SK-N-SH treated with all-trans-retinoic acid at 6 μM for 48 hours (cell line): ENCODE data around the gene MBTD1.
"Not testable (repeated sequence)": the region's sequence is repeated elsewhere in the genome, so short reads cannot be mapped to it uniquely, and the experiment has no call there.

Experiments
- ATAC-seq: fragments of 200-7000 bp; cut with Tn5 transposase; 3 replicates; pipeline ENCODE4 v1.9.1; 2020; ENCODE audit warnings: mild to moderate bottlenecking, moderate library complexity
- BACH2 ChIP-seq: fragments of 250-450 bp; sonication (Bioruptor Pico); IDR thresholded peaks from 2 replicates; pipeline ENCODE4 v1.9.0; 2021; ENCODE audit warnings: mild to moderate bottlenecking, borderline replicate concordance
- CSDC2 ChIP-seq: fragments of 250-450 bp; sonication (Bioruptor Pico); IDR thresholded peaks from 2 replicates; pipeline ENCODE4 v1.5.0; 2020; ENCODE audit warnings: mild to moderate bottlenecking, moderate library complexity
- ESRRG ChIP-seq: fragments of 250-450 bp; sonication (Bioruptor Pico); IDR thresholded peaks from 2 replicates; pipeline ENCODE4 v1.6.1; 2021; ENCODE audit warnings: mild to moderate bottlenecking
- GLIS3 ChIP-seq: fragments of 250-450 bp; sonication (Bioruptor Pico); IDR thresholded peaks from 2 replicates; pipeline ENCODE4 v1.5.0; 2020; ENCODE audit warnings: mild to moderate bottlenecking, moderate library complexity
- ISL1 ChIP-seq: fragments of 250-450 bp; sonication (Bioruptor Pico); IDR thresholded peaks from 2 replicates; pipeline ENCODE4 v2.1.2; 2022; ENCODE audit warnings: mild to moderate bottlenecking, moderate library complexity
- OSR1 ChIP-seq: fragments of 250-450 bp; sonication (Bioruptor Pico); IDR thresholded peaks from 2 replicates; pipeline ENCODE4 v1.8.0; 2022; ENCODE audit warnings: moderate library complexity, mild to moderate bottlenecking, inconsistent platforms
- PPARA ChIP-seq: fragments of 250-450 bp; sonication (Bioruptor Pico); IDR thresholded peaks from 2 replicates; pipeline ENCODE4 v1.5.0; 2020; ENCODE audit warnings: mild to moderate bottlenecking, borderline replicate concordance
- RARB ChIP-seq: fragments of 250-450 bp; sonication (Bioruptor Pico); IDR thresholded peaks from 2 replicates; pipeline ENCODE4 v1.8.0; 2021; ENCODE audit warnings: mild to moderate bottlenecking, moderate library complexity
- SNAI2 ChIP-seq: fragments of 250-450 bp; sonication (Bioruptor Pico); IDR thresholded peaks from 2 replicates; pipeline ENCODE4 v1.5.0; 2020; ENCODE audit warnings: mild to moderate bottlenecking, moderate library complexity
- TCF4 ChIP-seq: fragments of 250-450 bp; sonication (Bioruptor Pico); IDR thresholded peaks from 2 replicates; pipeline ENCODE4 v1.8.0; 2021; ENCODE audit warnings: mild to moderate bottlenecking, moderate library complexity, borderline replicate concordance
- TOX ChIP-seq: fragments of 250-450 bp; sonication (Bioruptor Pico); IDR thresholded peaks from 2 replicates; pipeline ENCODE4 v1.8.0; 2021; ENCODE audit warnings: mild to moderate bottlenecking, moderate library complexity, borderline replicate concordance
- ZC3H10 ChIP-seq: fragments of 250-450 bp; sonication (Bioruptor Pico); IDR thresholded peaks from 2 replicates; pipeline ENCODE4 v1.5.1; 2021; ENCODE audit warnings: mild to moderate bottlenecking, moderate library complexity
- ZFP3 ChIP-seq: fragments of 250-450 bp; sonication (Bioruptor Pico); IDR thresholded peaks from 2 replicates; pipeline ENCODE4 v1.5.0; 2020; ENCODE audit warnings: mild to moderate bottlenecking, moderate library complexity
- ZFP30 ChIP-seq: fragments of 450-650 bp; formaldehyde crosslinking; IDR thresholded peaks from 2 replicates; pipeline ENCODE4 v1.5.0; 2022; ENCODE audit warnings: mild to moderate bottlenecking, moderate library complexity
- ZNF565 ChIP-seq: fragments of 450-650 bp; formaldehyde crosslinking; conservative IDR thresholded peaks from 2 replicates; pipeline ENCODE4 v1.5.0; 2020; ENCODE audit warnings: low read depth, mild to moderate bottlenecking, moderate library complexity
- ZNF70 ChIP-seq: fragments of 450-650 bp; formaldehyde crosslinking; IDR thresholded peaks from 2 replicates; pipeline ENCODE4 v1.5.0; 2020; ENCODE audit warnings: mild to moderate bottlenecking, moderate library complexity
- ZNF8 ChIP-seq: fragments of 450-650 bp; formaldehyde crosslinking; IDR thresholded peaks from 2 replicates; pipeline ENCODE4 v1.5.0; 2020; ENCODE audit warnings: mild to moderate bottlenecking, moderate library complexity
- TF ChIP-seq, protein P1 (sequence below): fragments of 250-450 bp; sonication (Bioruptor Pico); IDR thresholded peaks from 2 replicates; pipeline ENCODE4 v1.8.0; 2020; ENCODE audit warnings: mild to moderate bottlenecking, moderate library complexity, borderline replicate concordance
- TF ChIP-seq, protein P2 (sequence below): fragments of 250-450 bp; sonication (Bioruptor Pico); IDR thresholded peaks from 2 replicates; pipeline ENCODE4 v1.5.0; 2020; ENCODE audit warnings: mild to moderate bottlenecking, moderate library complexity
- TF ChIP-seq, protein P3 (sequence below): fragments of 250-450 bp; sonication (Bioruptor Pico); IDR thresholded peaks from 2 replicates; pipeline ENCODE4 v1.5.1; 2020; ENCODE audit warnings: low read depth, mild to moderate bottlenecking, moderate library complexity
- TF ChIP-seq, protein P4 (sequence below): fragments of 250-450 bp; sonication (Bioruptor Pico); IDR thresholded peaks from 2 replicates; pipeline ENCODE4 v1.8.0; 2021; ENCODE audit warnings: low read depth, mild to moderate bottlenecking, moderate library complexity, borderline replicate concordance

Gene MBTD1

DNA sequence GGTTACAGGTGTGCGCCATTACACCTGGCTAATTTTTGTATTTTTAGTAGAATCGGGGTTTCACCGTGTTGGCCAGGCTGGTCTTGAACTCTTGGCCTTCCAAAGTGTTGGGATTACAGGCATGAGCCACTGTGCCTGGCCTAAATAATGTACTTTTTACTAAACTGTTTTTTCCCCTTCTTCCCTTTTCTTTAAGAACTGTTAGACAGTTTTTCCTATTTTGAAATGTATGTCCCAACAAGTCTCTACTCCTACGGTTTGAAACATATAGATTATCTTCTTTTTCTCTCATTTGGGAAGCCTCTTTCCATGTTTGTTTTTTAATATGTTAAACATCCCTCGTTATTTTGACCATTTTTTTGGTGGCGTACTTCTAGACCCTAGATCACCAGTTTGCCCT lies 10.1 kb upstream of the MBTD1 start:
- TF ChIP-seq ZNF565, result no peak
- TF ChIP-seq, protein P1, sequence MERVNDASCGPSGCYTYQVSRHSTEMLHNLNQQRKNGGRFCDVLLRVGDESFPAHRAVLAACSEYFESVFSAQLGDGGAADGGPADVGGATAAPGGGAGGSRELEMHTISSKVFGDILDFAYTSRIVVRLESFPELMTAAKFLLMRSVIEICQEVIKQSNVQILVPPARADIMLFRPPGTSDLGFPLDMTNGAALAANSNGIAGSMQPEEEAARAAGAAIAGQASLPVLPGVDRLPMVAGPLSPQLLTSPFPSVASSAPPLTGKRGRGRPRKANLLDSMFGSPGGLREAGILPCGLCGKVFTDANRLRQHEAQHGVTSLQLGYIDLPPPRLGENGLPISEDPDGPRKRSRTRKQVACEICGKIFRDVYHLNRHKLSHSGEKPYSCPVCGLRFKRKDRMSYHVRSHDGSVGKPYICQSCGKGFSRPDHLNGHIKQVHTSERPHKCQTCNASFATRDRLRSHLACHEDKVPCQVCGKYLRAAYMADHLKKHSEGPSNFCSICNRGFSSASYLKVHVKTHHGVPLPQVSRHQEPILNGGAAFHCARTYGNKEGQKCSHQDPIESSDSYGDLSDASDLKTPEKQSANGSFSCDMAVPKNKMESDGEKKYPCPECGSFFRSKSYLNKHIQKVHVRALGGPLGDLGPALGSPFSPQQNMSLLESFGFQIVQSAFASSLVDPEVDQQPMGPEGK (CRISPR knock-in tag), result no peak
- no peak for TF ChIP-seq ZC3H10 (CRISPR knock-in tag)
- no peak for TF ChIP-seq PPARA (CRISPR knock-in tag)
- no peak for TF ChIP-seq ZNF8 (CRISPR knock-in tag)
- TF ChIP-seq ISL1 (CRISPR knock-in tag), result no peak
- TF ChIP-seq BACH2 (CRISPR knock-in tag), result no peak
- no peak for TF ChIP-seq RARB (CRISPR knock-in tag)
- no peak for TF ChIP-seq TCF4 (CRISPR knock-in tag)
- no peak for TF ChIP-seq ZFP30 (CRISPR knock-in tag)
- TF ChIP-seq, protein P2, sequence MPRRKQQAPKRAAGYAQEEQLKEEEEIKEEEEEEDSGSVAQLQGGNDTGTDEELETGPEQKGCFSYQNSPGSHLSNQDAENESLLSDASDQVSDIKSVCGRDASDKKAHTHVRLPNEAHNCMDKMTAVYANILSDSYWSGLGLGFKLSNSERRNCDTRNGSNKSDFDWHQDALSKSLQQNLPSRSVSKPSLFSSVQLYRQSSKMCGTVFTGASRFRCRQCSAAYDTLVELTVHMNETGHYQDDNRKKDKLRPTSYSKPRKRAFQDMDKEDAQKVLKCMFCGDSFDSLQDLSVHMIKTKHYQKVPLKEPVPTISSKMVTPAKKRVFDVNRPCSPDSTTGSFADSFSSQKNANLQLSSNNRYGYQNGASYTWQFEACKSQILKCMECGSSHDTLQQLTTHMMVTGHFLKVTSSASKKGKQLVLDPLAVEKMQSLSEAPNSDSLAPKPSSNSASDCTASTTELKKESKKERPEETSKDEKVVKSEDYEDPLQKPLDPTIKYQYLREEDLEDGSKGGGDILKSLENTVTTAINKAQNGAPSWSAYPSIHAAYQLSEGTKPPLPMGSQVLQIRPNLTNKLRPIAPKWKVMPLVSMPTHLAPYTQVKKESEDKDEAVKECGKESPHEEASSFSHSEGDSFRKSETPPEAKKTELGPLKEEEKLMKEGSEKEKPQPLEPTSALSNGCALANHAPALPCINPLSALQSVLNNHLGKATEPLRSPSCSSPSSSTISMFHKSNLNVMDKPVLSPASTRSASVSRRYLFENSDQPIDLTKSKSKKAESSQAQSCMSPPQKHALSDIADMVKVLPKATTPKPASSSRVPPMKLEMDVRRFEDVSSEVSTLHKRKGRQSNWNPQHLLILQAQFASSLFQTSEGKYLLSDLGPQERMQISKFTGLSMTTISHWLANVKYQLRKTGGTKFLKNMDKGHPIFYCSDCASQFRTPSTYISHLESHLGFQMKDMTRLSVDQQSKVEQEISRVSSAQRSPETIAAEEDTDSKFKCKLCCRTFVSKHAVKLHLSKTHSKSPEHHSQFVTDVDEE (CRISPR knock-in tag), result no peak
- no peak for TF ChIP-seq TOX (CRISPR knock-in tag)
- TF ChIP-seq CSDC2, result no peak
- no peak for TF ChIP-seq SNAI2

DNA sequence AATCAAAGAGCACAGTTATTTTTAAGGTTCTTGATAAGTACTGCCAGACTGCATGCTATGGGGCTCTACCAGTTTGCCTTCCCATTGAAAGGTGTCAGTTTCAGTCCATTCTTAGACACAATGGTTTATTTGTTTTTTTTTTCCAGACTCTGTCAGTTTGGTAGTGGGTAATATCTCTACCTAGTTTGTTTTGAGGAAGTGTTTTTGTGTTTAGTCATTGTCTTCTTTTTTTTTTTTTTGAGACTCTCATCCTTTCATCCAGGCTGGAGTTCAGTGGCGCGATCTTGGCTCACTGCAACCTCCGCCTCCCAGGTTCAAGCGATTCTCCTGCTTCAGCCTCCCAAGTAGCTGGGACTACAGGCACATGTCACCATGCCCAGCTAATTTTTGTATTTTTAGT lies 4.6 kb upstream of the MBTD1 start:
- ATAC-seq, result not testable (repeated sequence)

More for the DNA sequence above, 10.1 kb upstream of the MBTD1 start:
- ATAC-seq, result no peak

DNA sequence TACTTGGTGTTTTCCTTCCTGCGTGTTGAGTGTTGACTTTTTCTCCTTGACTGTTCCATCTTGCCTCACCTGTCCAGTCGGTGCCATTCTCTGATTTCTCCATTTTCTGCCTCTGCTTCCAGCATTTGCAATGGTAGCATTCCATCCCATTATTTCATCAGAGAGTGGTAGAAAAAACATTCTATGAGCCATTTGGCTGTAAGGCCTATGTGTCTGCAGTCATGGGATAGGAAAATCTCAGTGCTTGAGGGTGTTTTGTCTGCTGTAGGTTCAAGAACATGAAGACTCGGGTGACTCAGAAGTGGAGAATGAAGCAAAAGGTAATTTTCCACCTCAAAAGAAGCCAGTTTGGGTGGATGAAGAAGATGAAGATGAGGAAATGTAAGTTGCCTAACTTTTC lies 3.2 kb upstream of the MBTD1 start:
- no peak for ATAC-seq

More for the DNA sequence above, 3.2 kb upstream of the MBTD1 start:
- TF ChIP-seq ESRRG (CRISPR knock-in tag), result no peak
- TF ChIP-seq CSDC2, result no peak
- no peak for TF ChIP-seq SNAI2
- no peak for TF ChIP-seq RARB (CRISPR knock-in tag)
- TF ChIP-seq, protein P3, sequence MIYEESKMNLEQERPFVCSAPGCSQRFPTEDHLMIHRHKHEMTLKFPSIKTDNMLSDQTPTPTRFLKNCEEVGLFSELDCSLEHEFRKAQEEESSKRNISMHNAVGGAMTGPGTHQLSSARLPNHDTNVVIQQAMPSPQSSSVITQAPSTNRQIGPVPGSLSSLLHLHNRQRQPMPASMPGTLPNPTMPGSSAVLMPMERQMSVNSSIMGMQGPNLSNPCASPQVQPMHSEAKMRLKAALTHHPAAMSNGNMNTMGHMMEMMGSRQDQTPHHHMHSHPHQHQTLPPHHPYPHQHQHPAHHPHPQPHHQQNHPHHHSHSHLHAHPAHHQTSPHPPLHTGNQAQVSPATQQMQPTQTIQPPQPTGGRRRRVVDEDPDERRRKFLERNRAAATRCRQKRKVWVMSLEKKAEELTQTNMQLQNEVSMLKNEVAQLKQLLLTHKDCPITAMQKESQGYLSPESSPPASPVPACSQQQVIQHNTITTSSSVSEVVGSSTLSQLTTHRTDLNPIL (CRISPR knock-in tag), result no peak
- no peak for TF ChIP-seq OSR1 (CRISPR knock-in tag)
- TF ChIP-seq ISL1 (CRISPR knock-in tag), result no peak
- TF ChIP-seq PPARA (CRISPR knock-in tag), result no peak
- no peak for TF ChIP-seq ZFP30 (CRISPR knock-in tag)
- no peak for TF ChIP-seq ZC3H10 (CRISPR knock-in tag)
- no peak for TF ChIP-seq ZFP3 (CRISPR knock-in tag)
- TF ChIP-seq ZNF70 (CRISPR knock-in tag), result no peak
- no peak for TF ChIP-seq BACH2 (CRISPR knock-in tag)
- no peak for TF ChIP-seq GLIS3
- TF ChIP-seq, protein P2 (CRISPR knock-in tag), result no peak
- TF ChIP-seq, protein P1 (CRISPR knock-in tag), result no peak
- TF ChIP-seq, protein P4, sequence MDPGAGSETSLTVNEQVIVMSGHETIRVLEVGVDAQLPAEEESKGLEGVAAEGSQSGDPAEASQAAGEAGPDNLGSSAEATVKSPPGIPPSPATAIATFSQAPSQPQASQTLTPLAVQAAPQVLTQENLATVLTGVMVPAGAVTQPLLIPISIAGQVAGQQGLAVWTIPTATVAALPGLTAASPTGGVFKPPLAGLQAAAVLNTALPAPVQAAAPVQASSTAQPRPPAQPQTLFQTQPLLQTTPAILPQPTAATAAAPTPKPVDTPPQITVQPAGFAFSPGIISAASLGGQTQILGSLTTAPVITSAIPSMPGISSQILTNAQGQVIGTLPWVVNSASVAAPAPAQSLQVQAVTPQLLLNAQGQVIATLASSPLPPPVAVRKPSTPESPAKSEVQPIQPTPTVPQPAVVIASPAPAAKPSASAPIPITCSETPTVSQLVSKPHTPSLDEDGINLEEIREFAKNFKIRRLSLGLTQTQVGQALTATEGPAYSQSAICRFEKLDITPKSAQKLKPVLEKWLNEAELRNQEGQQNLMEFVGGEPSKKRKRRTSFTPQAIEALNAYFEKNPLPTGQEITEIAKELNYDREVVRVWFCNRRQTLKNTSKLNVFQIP (CRISPR knock-in tag), result no peak
- TF ChIP-seq TOX (CRISPR knock-in tag), result no peak
